ENCODE results near the gene VPS16.

DNA sequence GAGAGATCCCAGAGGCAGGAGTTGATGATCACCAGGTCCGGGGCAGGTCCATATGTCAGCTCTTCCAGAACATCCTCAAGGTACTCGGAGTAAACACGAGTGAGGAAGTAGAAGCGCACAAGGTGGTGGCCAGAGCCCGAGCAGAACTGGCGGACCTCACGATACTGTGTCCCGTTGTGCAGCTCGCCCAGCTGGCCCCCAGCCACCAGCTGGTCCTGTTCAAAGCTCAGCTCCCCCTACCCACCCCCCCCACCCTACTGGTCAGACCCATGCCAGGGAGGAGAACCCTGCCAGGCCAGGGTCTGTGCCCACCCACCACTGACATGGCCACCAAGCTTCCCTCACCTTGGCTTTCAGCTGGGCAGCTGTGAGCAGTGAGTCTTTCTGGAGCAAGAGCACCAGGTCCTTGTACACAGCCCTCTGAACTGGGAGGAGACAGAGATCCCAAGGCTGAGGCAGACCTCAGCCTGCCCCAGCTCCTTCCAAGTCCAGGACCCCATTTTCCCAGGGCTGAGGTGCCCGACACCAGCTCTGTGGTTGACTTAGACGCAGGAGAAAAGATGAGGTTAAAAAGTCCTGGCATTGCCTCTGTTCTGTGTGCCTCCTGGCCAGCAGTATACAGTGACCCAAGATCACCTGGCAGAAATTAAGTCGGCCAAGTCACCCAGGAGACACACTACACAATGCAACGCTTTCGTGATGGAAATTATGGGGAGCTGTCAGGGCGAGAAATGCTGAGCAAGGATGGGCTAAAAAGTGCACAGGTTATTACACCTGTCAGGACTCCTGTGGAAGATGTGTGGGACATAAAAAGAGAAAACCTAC lies 1.5 kb upstream of the VPS16 start:
- TF ChIP-seq EZH2 (IDR thresholded peaks at IDR 0.05; ENCODE audit: insufficient read depth, poor library complexity, severe bottlenecking): no peak
- no peak for TF ChIP-seq EZH2phosphoT487 (IDR thresholded peaks at IDR 0.05; ENCODE audit: insufficient read depth, low read depth)
